AG09319 (cell line): ENCODE results near the gene CXCL12.

ENCODE experiments used
- DNase-seq: peaks from one replicate; pipeline ENCODE4 v3.0.0-alpha.2; 2010; ENCODE audit warnings: low read depth; ENCODE audit errors: extremely low read depth
- CTCF ChIP-seq: IDR thresholded peaks from 2 replicates; pipeline ENCODE4 v1.5.1; 2011; ENCODE audit warnings: low read depth, mild to moderate bottlenecking, inconsistent platforms, low read length, moderate library complexity

CXCL12 gene

GRCh38 chr10:44422570-44423101 is 37.7 kb upstream of the CXCL12 start:
- no peak for DNase-seq
- no peak for TF ChIP-seq CTCF

- no peak for DNase-seq
- TF ChIP-seq CTCF: no peak
Observed at GRCh38 chr10:44422153-44422552, 37.3 kb upstream of the CXCL12 start.

- DNase-seq: no peak
- no peak for TF ChIP-seq CTCF
Observed at GRCh38 chr10:44419790-44420549, 35.1 kb upstream of the CXCL12 start.

- no peak for TF ChIP-seq CTCF
- DNase-seq: no peak
Observed at GRCh38 chr10:44418637-44419036, 33.7 kb upstream of the CXCL12 start.

- TF ChIP-seq CTCF: no peak
- DNase-seq: no peak
Observed at GRCh38 chr10:44417761-44418160, 32.9 kb upstream of the CXCL12 start.

- no peak for TF ChIP-seq CTCF
- no peak for DNase-seq
Observed at GRCh38 chr10:44416936-44417335, 32.0 kb upstream of the CXCL12 start.

- TF ChIP-seq CTCF: no peak
- DNase-seq: no peak
Observed at GRCh38 chr10:44416021-44416771, 31.3 kb upstream of the CXCL12 start.
